ENCODE measurements around the gene IFNB1.
A peak's percentile ranks its signal among the peaks of the same experiment; 100 is the strongest.

The IFNB1 gene

DNA sequence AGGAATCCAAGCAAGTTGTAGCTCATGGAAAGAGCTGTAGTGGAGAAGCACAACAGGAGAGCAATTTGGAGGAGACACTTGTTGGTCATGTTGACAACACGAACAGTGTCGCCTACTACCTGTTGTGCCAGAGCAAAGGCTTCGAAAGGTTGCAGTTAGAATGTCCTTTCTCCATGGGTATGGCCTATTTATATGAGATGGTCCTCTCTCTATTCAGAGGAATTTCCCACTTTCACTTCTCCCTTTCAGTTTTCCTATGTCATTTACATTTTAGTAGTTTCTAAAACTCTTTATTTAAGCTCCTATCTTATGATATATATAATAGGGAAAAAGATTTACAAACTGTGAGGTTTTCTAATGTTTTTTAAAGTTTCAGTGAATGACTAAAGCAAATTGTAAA, at the start of gene IFNB1:
TSS of gene IFNB1 (minus strand) at position 162 of the 400 bp plus-strand sequence. CDS start at position 89, 73 bp downstream.
- no peak within 1 kb of the TSS for H3K27ac ChIP-seq (ENCODE audit: low read depth, low read length)
- H3K9me3 ChIP-seq (ENCODE audit: low read length) = no peaks in the 10 kb centered on the region
- H3K27me3 ChIP-seq (ENCODE audit: control insufficient read depth in 1 of 2, insufficient read depth in 2 of 2, low read length in 2 of 2) = no peaks in the 10 kb centered on the region
- H3K9ac ChIP-seq (ENCODE audit: low read length) = no peak within 1 kb of the TSS
- no peaks in the 10 kb centered on the region for H3K4me1 ChIP-seq (ENCODE audit: insufficient read depth, low read length)
- no peaks in the 10 kb centered on the region for H3K36me3 ChIP-seq (ENCODE audit: insufficient read depth, low read length)
- H3K4me3 ChIP-seq (ENCODE audit: low read depth in 1 of 2, low read length in 2 of 2) = no peak within 1 kb of the TSS

DNA sequence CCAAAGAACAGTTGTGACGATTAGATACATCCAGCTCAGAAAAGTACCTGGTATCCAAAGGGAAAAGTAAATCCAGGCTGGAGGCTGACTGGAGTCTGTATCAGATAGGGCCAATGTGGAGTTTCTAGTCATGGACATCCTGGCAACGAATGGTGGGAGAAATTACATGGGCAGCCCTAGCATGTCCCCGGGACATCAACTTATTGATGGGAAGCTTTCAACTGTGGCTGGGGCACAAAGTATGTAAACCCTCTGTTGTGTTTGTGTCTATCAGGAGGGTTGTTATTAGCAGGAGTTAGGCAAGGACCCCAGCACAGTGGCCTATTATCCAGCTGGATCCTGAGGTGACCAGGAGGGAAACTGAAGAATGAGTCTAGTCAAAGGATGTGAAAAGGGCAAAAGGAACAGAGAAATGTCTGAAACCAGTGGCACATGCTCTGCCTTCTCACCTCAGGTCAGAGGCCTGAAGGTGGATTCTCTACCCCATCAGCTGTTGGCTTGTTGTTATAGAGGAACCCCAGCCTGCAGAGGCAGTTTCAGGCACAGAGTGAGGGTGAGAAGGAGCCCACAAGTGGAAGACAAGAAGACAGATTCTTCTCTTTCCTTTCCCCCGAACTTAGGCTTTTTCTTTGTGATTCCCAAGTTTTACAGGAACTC, 44.0 kb upstream of the IFNB1 start:
- H3K4me1 ChIP-seq (ENCODE audit: insufficient read depth, low read length) = no peaks in the 10 kb centered on the region
- no peaks in the 10 kb centered on the region for H3K27me3 ChIP-seq (ENCODE audit: control insufficient read depth in 1 of 2, insufficient read depth in 2 of 2, low read length in 2 of 2)
- H3K27ac ChIP-seq (ENCODE audit: low read depth, low read length) = no peak overlapping the region
- no peak overlapping the region for H3K9ac ChIP-seq (ENCODE audit: low read length)
- H3K36me3 ChIP-seq (ENCODE audit: insufficient read depth, low read length) = no peaks in the 10 kb centered on the region
- no peak overlapping the region for H3K4me3 ChIP-seq (ENCODE audit: low read depth in 1 of 2, low read length in 2 of 2)
- H3K9me3 ChIP-seq (ENCODE audit: low read length) = no peaks in the 10 kb centered on the region

DNA sequence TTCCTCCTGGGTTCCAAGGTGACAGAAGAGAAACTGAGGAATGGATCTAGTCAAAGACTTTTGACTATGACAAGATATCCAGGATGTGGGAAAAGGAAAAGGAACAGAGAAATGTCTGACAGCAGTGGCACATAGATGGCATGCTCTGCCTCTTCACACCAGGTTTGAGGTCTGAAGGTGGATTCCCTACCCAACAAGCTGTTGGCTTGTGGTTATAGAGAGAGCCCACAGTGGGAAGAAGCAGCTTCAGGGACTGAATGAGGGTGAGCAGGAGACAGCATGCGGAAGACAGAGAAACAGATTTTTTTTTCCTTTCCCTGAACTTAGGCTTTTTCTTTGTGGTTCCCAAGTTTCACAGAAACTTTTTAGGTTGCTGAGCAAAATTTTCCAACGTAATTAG, 43.3 kb upstream of the IFNB1 start:
- Histone ChIP-seq H3K4me1 (ENCODE audit: insufficient read depth, low read length) (no peaks in the 10 kb centered on the region), H3K9me3 (ENCODE audit: low read length) (no peaks in the 10 kb centered on the region), H3K27ac (ENCODE audit: low read depth, low read length) (no peak overlapping the region), H3K36me3 (ENCODE audit: insufficient read depth, low read length) (no peaks in the 10 kb centered on the region), H3K4me3 (ENCODE audit: low read depth in 1 of 2, low read length in 2 of 2) (no peak overlapping the region), H3K27me3 (ENCODE audit: control insufficient read depth in 1 of 2, insufficient read depth in 2 of 2, low read length in 2 of 2) (no peaks in the 10 kb centered on the region), H3K9ac (ENCODE audit: low read length) (no peak overlapping the region)

DNA sequence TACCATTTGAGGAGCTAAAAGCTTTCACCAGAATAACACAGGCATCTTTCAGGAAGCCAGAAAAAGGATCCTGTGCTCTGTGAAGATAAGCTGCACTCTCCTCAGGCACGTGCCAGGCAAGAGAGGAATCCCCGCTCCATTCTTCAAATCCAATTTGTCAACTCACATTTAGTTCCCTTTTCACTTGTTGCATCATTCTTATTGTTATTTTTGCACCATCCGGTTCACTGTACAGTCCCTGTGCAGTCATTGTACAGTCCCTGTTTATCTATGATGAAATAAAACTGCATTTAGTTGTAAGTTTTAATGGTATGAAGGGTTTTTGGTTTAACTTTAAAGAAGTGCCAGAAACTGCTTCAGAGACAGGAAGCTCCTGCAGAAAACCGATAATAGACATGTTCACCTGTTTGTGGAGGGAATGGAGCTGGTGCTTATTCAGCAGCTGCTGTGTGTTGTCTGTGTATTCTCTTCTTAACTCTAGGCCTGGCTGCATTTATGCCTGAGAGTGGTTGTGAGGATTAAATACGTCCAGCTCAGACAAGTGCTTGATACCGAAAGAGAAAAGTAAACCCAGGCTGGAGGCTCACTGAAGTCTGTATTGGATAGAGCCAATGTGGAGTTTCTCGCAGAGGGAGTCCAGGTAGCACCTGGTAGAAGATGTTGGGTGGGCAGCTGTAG, 41.5 kb upstream of the IFNB1 start:
- H3K27me3 ChIP-seq (ENCODE audit: control insufficient read depth in 1 of 2, insufficient read depth in 2 of 2, low read length in 2 of 2) = no peaks in the 10 kb centered on the region
- H3K36me3 ChIP-seq (ENCODE audit: insufficient read depth, low read length) = no peaks in the 10 kb centered on the region
- no peak overlapping the region for H3K27ac ChIP-seq (ENCODE audit: low read depth, low read length)
- H3K4me3 ChIP-seq (ENCODE audit: low read depth in 1 of 2, low read length in 2 of 2) = no peak overlapping the region
- no peaks in the 10 kb centered on the region for H3K4me1 ChIP-seq (ENCODE audit: insufficient read depth, low read length)
- H3K9me3 ChIP-seq (ENCODE audit: low read length) = no peaks in the 10 kb centered on the region
- no peak overlapping the region for H3K9ac ChIP-seq (ENCODE audit: low read length)

DNA sequence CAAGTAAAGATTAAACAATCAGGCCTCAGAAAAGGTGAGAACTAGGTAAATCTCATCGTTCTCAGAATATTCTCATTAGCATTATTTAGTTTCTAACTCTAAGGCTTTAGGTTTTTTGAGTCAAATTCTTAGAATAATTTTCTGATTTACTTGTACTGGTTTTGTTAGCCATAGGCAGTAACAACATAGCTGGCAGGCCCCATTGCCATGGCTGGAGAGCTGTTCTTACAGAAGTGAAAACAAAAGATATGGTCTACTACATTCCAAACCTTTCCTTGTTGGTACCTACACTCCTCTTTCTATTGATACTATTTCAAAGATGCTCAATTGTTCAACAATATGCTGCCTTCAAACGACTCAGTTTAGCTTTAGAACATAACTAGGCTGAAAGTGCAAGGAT, 36.6 kb upstream of the IFNB1 start:
- no peaks in the 10 kb centered on the region for H3K36me3 ChIP-seq (ENCODE audit: insufficient read depth, low read length)
- H3K27me3 ChIP-seq (ENCODE audit: control insufficient read depth in 1 of 2, insufficient read depth in 2 of 2, low read length in 2 of 2) = no peaks in the 10 kb centered on the region
- no peaks in the 10 kb centered on the region for H3K9me3 ChIP-seq (ENCODE audit: low read length)
- no peak overlapping the region for H3K4me3 ChIP-seq (ENCODE audit: low read depth in 1 of 2, low read length in 2 of 2)
- H3K4me1 ChIP-seq (ENCODE audit: insufficient read depth, low read length) = no peaks in the 10 kb centered on the region
- H3K9ac ChIP-seq (ENCODE audit: low read length) = no peak overlapping the region
- no peak overlapping the region for H3K27ac ChIP-seq (ENCODE audit: low read depth, low read length)

DNA sequence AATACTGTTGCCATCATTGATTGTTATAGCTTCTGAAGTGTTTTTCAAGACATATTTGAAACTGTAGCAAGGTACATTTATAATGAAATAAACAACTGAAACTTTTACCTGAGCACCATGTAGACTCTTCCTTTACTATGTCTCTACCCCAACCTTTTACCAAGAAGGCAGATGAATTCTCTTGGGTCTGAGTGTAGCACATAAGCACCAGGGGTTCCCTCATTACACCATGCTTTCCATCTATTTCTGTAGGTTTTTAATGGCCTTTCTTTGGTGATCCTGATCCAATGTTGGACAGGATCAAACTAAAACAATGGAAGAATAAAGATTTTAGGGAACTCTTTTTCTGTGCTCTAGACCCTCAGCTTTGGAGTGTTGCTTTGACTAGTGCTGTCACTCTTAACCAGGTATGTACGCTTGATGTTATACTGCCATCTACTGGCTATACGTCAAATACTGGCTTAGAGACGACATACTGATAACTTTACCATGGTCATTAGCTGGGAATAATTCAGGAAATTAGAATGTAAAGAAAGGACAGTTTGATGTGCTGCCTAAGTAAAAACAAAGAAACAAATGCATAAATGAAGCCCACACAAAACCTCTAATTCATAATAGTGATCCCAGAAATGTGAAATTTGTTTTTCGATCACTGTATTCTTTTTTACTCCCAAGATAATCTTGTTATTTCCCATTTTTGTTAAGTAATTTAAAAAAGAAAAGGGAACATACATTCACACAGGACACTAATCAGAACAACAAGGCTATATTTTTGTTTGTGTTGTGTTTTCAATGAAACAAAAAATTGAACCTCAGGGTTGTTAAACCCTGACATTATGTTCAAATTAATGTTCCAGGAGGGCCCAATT, 33.2 kb upstream of the IFNB1 start:
- Histone ChIP-seq H3K36me3 (ENCODE audit: insufficient read depth, low read length) (no peaks in the 10 kb centered on the region), H3K27me3 (ENCODE audit: control insufficient read depth in 1 of 2, insufficient read depth in 2 of 2, low read length in 2 of 2) (no peaks in the 10 kb centered on the region), H3K4me3 (ENCODE audit: low read depth in 1 of 2, low read length in 2 of 2) (no peak overlapping the region), H3K27ac (ENCODE audit: low read depth, low read length) (no peak overlapping the region), H3K9ac (ENCODE audit: low read length) (no peak overlapping the region), H3K4me1 (ENCODE audit: insufficient read depth, low read length) (no peaks in the 10 kb centered on the region), H3K9me3 (ENCODE audit: low read length) (no peaks in the 10 kb centered on the region)

DNA sequence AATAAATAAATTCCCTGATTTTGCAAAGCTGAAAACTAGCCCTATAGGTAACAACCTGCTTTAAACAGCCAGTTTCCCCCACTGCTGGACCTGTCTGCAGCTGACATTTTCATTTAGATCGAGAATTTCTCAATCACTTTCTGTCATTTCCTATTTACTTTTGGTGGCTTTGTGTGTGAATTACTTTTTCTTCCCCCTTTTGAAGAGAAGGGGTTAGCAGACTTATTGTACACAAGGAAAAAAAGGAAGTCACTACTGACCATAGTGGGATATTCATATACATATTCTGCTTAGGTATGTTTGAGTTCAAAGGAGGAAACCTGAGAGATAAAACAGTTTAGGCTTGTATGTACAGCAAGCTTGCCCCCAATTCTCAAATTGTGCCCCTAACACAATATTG, 27.0 kb upstream of the IFNB1 start:
- no peak overlapping the region for H3K9ac ChIP-seq (ENCODE audit: low read length)
- H3K27me3 ChIP-seq (ENCODE audit: control insufficient read depth in 1 of 2, insufficient read depth in 2 of 2, low read length in 2 of 2) = no peaks in the 10 kb centered on the region
- H3K27ac ChIP-seq (ENCODE audit: low read depth, low read length) = no peak overlapping the region
- H3K4me1 ChIP-seq (ENCODE audit: insufficient read depth, low read length) = no peaks in the 10 kb centered on the region
- H3K4me3 ChIP-seq (ENCODE audit: low read depth in 1 of 2, low read length in 2 of 2) = no peak overlapping the region
- no peaks in the 10 kb centered on the region for H3K36me3 ChIP-seq (ENCODE audit: insufficient read depth, low read length)
- no peaks in the 10 kb centered on the region for H3K9me3 ChIP-seq (ENCODE audit: low read length)

DNA sequence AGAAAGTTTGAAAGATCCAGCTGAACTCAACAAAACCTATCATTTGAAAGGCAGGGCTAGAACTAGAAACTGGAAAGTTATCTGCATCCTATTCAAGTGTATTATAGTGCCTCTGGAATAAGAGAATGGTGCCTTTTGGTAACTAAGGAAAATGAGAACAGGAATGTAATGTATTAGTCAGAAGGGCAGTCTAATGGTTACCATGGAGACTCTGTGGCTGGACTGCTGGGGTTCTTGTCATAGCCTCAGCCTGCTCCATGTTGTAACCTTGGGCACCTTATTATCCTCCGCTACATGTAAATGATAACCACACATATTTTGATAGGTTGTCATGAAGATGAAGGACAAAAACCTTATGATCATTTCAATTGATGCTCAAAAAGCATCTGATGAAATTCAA, 24.6 kb upstream of the IFNB1 start:
- no peak overlapping the region for H3K4me3 ChIP-seq (ENCODE audit: low read depth in 1 of 2, low read length in 2 of 2)
- no peaks in the 10 kb centered on the region for H3K27me3 ChIP-seq (ENCODE audit: control insufficient read depth in 1 of 2, insufficient read depth in 2 of 2, low read length in 2 of 2)
- peaks cover 2% of the 10 kb centered on the region for H3K4me1 ChIP-seq (ENCODE audit: insufficient read depth, low read length)
- H3K9me3 ChIP-seq (ENCODE audit: low read length) = no peaks in the 10 kb centered on the region
- H3K36me3 ChIP-seq (ENCODE audit: insufficient read depth, low read length) = no peaks in the 10 kb centered on the region
- H3K27ac ChIP-seq (ENCODE audit: low read depth, low read length) = no peak overlapping the region
- H3K9ac ChIP-seq (ENCODE audit: low read length) = no peak overlapping the region

DNA sequence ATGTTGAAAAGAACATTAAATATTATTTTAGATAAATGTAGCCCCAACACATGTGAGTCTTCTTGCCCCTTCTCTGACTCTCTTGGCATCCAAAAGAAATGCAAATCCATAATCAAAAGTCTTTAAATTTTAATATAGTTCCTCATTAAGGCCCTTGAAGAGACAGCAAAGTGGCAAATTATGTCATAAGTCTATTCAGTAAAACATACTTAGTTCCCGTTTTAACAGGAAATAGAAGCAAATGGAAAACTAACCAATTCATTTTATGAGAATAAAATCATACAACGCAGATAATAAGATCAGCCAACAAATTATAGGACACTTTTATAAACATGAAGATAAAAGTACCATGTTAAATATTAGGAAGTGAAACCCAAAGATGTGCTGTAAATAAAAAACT, 20.1 kb upstream of the IFNB1 start:
- Histone ChIP-seq H3K4me3 (ENCODE audit: low read depth in 1 of 2, low read length in 2 of 2) (no peak overlapping the region), H3K9me3 (ENCODE audit: low read length) (no peaks in the 10 kb centered on the region), H3K27me3 (ENCODE audit: control insufficient read depth in 1 of 2, insufficient read depth in 2 of 2, low read length in 2 of 2) (no peaks in the 10 kb centered on the region), H3K27ac (ENCODE audit: low read depth, low read length) (no peak overlapping the region), H3K36me3 (ENCODE audit: insufficient read depth, low read length) (no peaks in the 10 kb centered on the region), H3K4me1 (ENCODE audit: insufficient read depth, low read length) (peaks cover 19% of the 10 kb centered on the region), H3K9ac (ENCODE audit: low read length) (no peak overlapping the region)

DNA sequence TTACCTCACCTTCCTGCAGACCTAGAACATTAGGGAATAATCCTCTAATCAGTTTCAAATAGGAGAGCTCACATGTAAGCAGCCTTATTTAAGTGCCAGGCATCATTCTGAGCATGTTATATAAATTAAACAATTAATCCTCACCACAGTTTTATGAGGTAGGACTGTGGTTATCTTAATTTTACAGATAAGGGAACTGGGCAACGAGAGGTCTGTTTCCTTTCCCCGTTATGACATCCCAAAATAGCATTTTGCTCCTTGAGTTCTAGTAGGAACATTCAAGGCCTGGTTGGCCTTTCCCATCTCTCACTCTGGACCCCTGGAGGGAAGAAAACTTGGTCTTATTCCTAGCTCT, 19.1 kb upstream of the IFNB1 start:
- Histone ChIP-seq H3K27ac (ENCODE audit: low read depth, low read length) (peak overlapping the region; percentile 59), H3K9me3 (ENCODE audit: low read length) (no peaks in the 10 kb centered on the region), H3K9ac (ENCODE audit: low read length) (peak overlapping the region; percentile 51), H3K36me3 (ENCODE audit: insufficient read depth, low read length) (no peaks in the 10 kb centered on the region), H3K4me1 (ENCODE audit: insufficient read depth, low read length) (peaks cover 19% of the 10 kb centered on the region), H3K4me3 (ENCODE audit: low read depth in 1 of 2, low read length in 2 of 2) (peak overlapping the region in 1 of 2 donors; percentile 51), H3K27me3 (ENCODE audit: control insufficient read depth in 1 of 2, insufficient read depth in 2 of 2, low read length in 2 of 2) (no peaks in the 10 kb centered on the region)

DNA sequence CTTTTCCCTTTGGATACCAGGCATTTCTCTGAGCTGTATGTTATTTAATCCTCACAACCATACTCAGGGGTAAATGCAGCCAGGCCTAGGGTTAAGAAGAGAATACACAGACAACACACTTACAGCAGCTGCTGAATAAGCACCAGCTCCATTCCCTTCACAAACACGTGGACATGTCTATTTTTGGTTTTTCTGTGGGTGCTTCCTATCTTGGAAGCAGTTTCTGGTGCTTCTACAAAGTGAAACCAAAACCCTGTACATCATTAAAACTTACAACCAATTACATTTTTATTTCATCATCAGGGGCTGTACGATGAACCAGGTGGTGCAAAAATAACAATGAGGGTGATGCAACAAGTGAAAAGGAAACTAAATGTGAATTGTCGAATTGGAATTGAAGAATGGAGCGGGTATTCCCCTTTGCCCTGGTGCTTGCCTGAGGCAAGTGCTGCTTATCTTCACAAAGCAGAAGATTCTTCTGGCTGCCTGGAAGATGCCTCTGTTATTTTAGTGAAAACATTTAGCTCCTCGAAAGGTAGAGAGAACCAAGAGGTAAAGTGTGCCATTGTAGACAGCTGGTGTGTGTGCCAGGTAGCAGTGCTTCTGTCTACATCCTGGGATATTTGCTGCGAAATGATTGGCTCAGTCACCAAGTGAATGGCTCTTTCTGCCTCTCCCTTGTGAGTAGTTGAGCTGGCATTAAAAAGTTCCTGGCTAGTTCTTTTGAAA, 18.6 kb upstream of the IFNB1 start:
- Histone ChIP-seq H3K4me1 (ENCODE audit: insufficient read depth, low read length) (peaks cover 19% of the 10 kb centered on the region), H3K27me3 (ENCODE audit: control insufficient read depth in 1 of 2, insufficient read depth in 2 of 2, low read length in 2 of 2) (no peaks in the 10 kb centered on the region), H3K27ac (ENCODE audit: low read depth, low read length) (peak overlapping the region; percentile 59), H3K36me3 (ENCODE audit: insufficient read depth, low read length) (no peaks in the 10 kb centered on the region), H3K4me3 (ENCODE audit: low read depth in 1 of 2, low read length in 2 of 2) (peak overlapping the region; percentile 38 to 51), H3K9me3 (ENCODE audit: low read length) (no peaks in the 10 kb centered on the region), H3K9ac (ENCODE audit: low read length) (peak overlapping the region; percentile 51)

Measured in muscle layer of colon (tissue), 2 donors.